Measurements from ENCODE around the gene LIMCH1.

Gene LIMCH1

GRCh38 chr4:41745292-41746024 lies 207.5 kb downstream of the LIMCH1 start:
- H3K27ac Mint-ChIP-seq (ENCODE audit: low read depth), result no peak overlapping the region
- DNase-seq (ENCODE audit: low spot score in 2 of 2) (no peak), ATAC-seq (replicated peaks; ENCODE audit: extremely low read depth, poor library complexity, severe bottlenecking) (no peak)
- H3K36me3 Mint-ChIP-seq (ENCODE audit: insufficient read depth), result no peaks in the 10 kb centered on the region
- peaks cover 81% of the 10 kb centered on the region for H3K27me3 Mint-ChIP-seq
- H3K4me3 Mint-ChIP-seq, result no peak overlapping the region
- H3K4me1 Mint-ChIP-seq, result no peaks in the 10 kb centered on the region
- peaks cover 7% of the 10 kb centered on the region for H3K9me3 Mint-ChIP-seq

GRCh38 chr4:41746025-41746439 lies 208.1 kb downstream of the LIMCH1 start:
- no peak for ATAC-seq (replicated peaks; ENCODE audit: extremely low read depth, poor library complexity, severe bottlenecking)
- Mint-ChIP-seq H3K4me1 (no peaks in the 10 kb centered on the region), H3K36me3 (ENCODE audit: insufficient read depth) (no peaks in the 10 kb centered on the region), H3K9me3 (peaks cover 7% of the 10 kb centered on the region), H3K27ac (ENCODE audit: low read depth) (no peak overlapping the region), H3K27me3 (peaks cover 82% of the 10 kb centered on the region), H3K4me3 (no peak overlapping the region)
- no peak for DNase-seq (ENCODE audit: low spot score in 2 of 2)

- Mint-ChIP-seq H3K4me1 (no peaks in the 10 kb centered on the region), H3K36me3 (ENCODE audit: insufficient read depth) (no peaks in the 10 kb centered on the region), H3K4me3 (no peak overlapping the region), H3K27ac (ENCODE audit: low read depth) (no peak overlapping the region), H3K27me3 (peaks cover 86% of the 10 kb centered on the region), H3K9me3 (peaks cover 7% of the 10 kb centered on the region)
- ATAC-seq (replicated peaks; ENCODE audit: extremely low read depth, poor library complexity, severe bottlenecking) (no peak), DNase-seq (ENCODE audit: low spot score in 2 of 2) (no peak)
These were observed 208.7 kb downstream of the LIMCH1 start for GRCh38 chr4:41746440-41747229.

- Mint-ChIP-seq H3K4me3 (no peak overlapping the region), H3K9me3 (peaks cover 7% of the 10 kb centered on the region), H3K36me3 (ENCODE audit: insufficient read depth) (no peaks in the 10 kb centered on the region), H3K4me1 (no peaks in the 10 kb centered on the region), H3K27ac (ENCODE audit: low read depth) (no peak overlapping the region), H3K27me3 (peaks cover 87% of the 10 kb centered on the region)
- no peak for DNase-seq (ENCODE audit: low spot score in 2 of 2)
- ATAC-seq (replicated peaks; ENCODE audit: extremely low read depth, poor library complexity, severe bottlenecking), result no peak
These were observed 209.5 kb downstream of the LIMCH1 start for GRCh38 chr4:41747230-41748055.

GRCh38 chr4:41748074-41748570 lies 210.2 kb downstream of the LIMCH1 start:
- H3K27ac Mint-ChIP-seq (ENCODE audit: low read depth), result no peak overlapping the region
- H3K9me3 Mint-ChIP-seq, result peaks cover 7% of the 10 kb centered on the region
- no peak overlapping the region for H3K4me3 Mint-ChIP-seq
- no peaks in the 10 kb centered on the region for H3K36me3 Mint-ChIP-seq (ENCODE audit: insufficient read depth)
- peaks cover 93% of the 10 kb centered on the region for H3K27me3 Mint-ChIP-seq
- no peak for DNase-seq (ENCODE audit: low spot score in 2 of 2)
- no peaks in the 10 kb centered on the region for H3K4me1 Mint-ChIP-seq
- ATAC-seq (replicated peaks; ENCODE audit: extremely low read depth, poor library complexity, severe bottlenecking), result no peak

GRCh38 chr4:41748571-41749475 lies 210.9 kb downstream of the LIMCH1 start, which contains the start of gene PHOX2B:
Gene PHOX2B, minus strand, starts transcription at chr4:41748725. Its CDS starts 115 bp downstream, at chr4:41748610.
- peaks cover 7% of the 10 kb centered on the region for H3K9me3 Mint-ChIP-seq
- ATAC-seq (replicated peaks; ENCODE audit: extremely low read depth, poor library complexity, severe bottlenecking) (no peak), DNase-seq (ENCODE audit: low spot score in 2 of 2) (no peak)
- H3K27ac Mint-ChIP-seq (ENCODE audit: low read depth), result no peak within 1 kb of the TSS
- H3K36me3 Mint-ChIP-seq (ENCODE audit: insufficient read depth), result no peaks in the 10 kb centered on the region
- H3K4me1 Mint-ChIP-seq, result no peaks in the 10 kb centered on the region
- peaks cover 99% of the 10 kb centered on the region for H3K27me3 Mint-ChIP-seq
- H3K4me3 Mint-ChIP-seq, result no peak within 1 kb of the TSS

GRCh38 chr4:41749631-41750039 lies 211.7 kb downstream of the LIMCH1 start:
- Mint-ChIP-seq H3K9me3 (peaks cover under 1% of the 10 kb centered on the region), H3K4me3 (no peak overlapping the region), H3K27me3 (peaks cover 99% of the 10 kb centered on the region), H3K27ac (ENCODE audit: low read depth) (no peak overlapping the region), H3K4me1 (no peaks in the 10 kb centered on the region), H3K36me3 (ENCODE audit: insufficient read depth) (no peaks in the 10 kb centered on the region)
- ATAC-seq (replicated peaks; ENCODE audit: extremely low read depth, poor library complexity, severe bottlenecking) (no peak), DNase-seq (ENCODE audit: low spot score in 2 of 2) (no peak)

Measured in central memory CD8-positive, alpha-beta T cell (primary cell).